ENCODE measurements around the gene MAP3K13.

MAP3K13 gene

GRCh38 chr3:185479373-185479945 lies 116.5 kb downstream of the MAP3K13 start:
- ATAC-seq (ENCODE audit: insufficient read depth, low read depth), result no peak
- Histone ChIP-seq H3K27ac (ENCODE audit: low read length) (no peak overlapping the region), H4K20me1 (ENCODE audit: insufficient read depth, low read length) (no peaks in the 10 kb centered on the region), H3K4me1 (ENCODE audit: insufficient read depth, low read length) (no peaks in the 10 kb centered on the region), H3K79me2 (ENCODE audit: insufficient read depth, low read length) (no peaks in the 10 kb centered on the region), H3K9ac (ENCODE audit: low read depth, low read length) (no peak overlapping the region), H2AFZ (ENCODE audit: low read depth, low read length) (no peak overlapping the region), H3K4me2 (ENCODE audit: insufficient read depth, low read length) (no peak overlapping the region), H3K9me3 (ENCODE audit: insufficient read depth, low read length, severe bottlenecking) (no peaks in the 10 kb centered on the region), H3K27me3 (ENCODE audit: insufficient read depth, low read length, poor library complexity) (no peaks in the 10 kb centered on the region), H3K36me3 (ENCODE audit: insufficient read depth, low read length) (no peaks in the 10 kb centered on the region), H3K4me3 (ENCODE audit: low read depth in 1 of 2, low read length in 2 of 2) (no peak overlapping the region)
- no peak for TF ChIP-seq CTCF (IDR thresholded peaks at IDR 0.05; ENCODE audit: borderline replicate concordance, extremely low read depth, low read length, poor library complexity, severe bottlenecking)
- TF ChIP-seq EZH2 (IDR thresholded peaks at IDR 0.05; ENCODE audit: borderline replicate concordance, low read depth, low read length, severe bottlenecking), result no peak
- DNase-seq, result no peak

DNA sequence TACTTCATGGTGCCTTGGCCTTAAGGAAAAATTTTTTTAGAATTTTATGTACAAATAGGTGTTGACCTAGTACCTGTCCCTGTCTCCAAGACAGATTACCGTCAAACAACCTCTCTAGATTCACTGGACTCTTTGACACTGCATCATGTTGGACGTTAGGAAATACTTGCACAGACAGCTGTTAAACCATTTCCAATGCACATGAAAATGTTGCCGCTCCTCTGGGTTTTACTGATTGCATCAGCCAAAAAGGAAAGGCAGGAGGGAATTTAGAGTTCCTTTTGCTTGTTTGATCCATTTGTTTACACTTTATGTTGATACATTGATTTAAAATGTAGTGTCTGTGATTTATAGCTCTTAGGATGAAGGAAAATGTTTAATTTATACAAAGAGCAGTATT lies 121.4 kb downstream of the MAP3K13 start:
- DNase-seq (no peak), ATAC-seq (ENCODE audit: insufficient read depth, low read depth) (no peak)
- Histone ChIP-seq H3K4me1 (ENCODE audit: insufficient read depth, low read length) (no peaks in the 10 kb centered on the region), H3K4me2 (ENCODE audit: insufficient read depth, low read length) (no peak overlapping the region), H3K79me2 (ENCODE audit: insufficient read depth, low read length) (no peaks in the 10 kb centered on the region), H3K9ac (ENCODE audit: low read depth, low read length) (no peak overlapping the region), H3K27me3 (ENCODE audit: insufficient read depth, low read length, poor library complexity) (no peaks in the 10 kb centered on the region), H3K27ac (ENCODE audit: low read length) (no peak overlapping the region), H4K20me1 (ENCODE audit: insufficient read depth, low read length) (no peaks in the 10 kb centered on the region), H3K9me3 (ENCODE audit: insufficient read depth, low read length, severe bottlenecking) (no peaks in the 10 kb centered on the region), H2AFZ (ENCODE audit: low read depth, low read length) (no peak overlapping the region), H3K36me3 (ENCODE audit: insufficient read depth, low read length) (peaks cover 7% of the 10 kb centered on the region), H3K4me3 (ENCODE audit: low read depth in 1 of 2, low read length in 2 of 2) (no peak overlapping the region)
- TF ChIP-seq CTCF (IDR thresholded peaks at IDR 0.05; ENCODE audit: borderline replicate concordance, extremely low read depth, low read length, poor library complexity, severe bottlenecking), result no peak
- no peak for TF ChIP-seq EZH2 (IDR thresholded peaks at IDR 0.05; ENCODE audit: borderline replicate concordance, low read depth, low read length, severe bottlenecking)

- H3K27ac ChIP-seq (ENCODE audit: low read length), result no peak overlapping the region
- no peaks in the 10 kb centered on the region for H3K4me1 ChIP-seq (ENCODE audit: insufficient read depth, low read length)
- H3K4me2 ChIP-seq (ENCODE audit: insufficient read depth, low read length), result no peak overlapping the region
- no peaks in the 10 kb centered on the region for H3K27me3 ChIP-seq (ENCODE audit: insufficient read depth, low read length, poor library complexity)
- no peak overlapping the region for H3K9ac ChIP-seq (ENCODE audit: low read depth, low read length)
- H3K9me3 ChIP-seq (ENCODE audit: insufficient read depth, low read length, severe bottlenecking), result no peaks in the 10 kb centered on the region
- no peaks in the 10 kb centered on the region for H3K79me2 ChIP-seq (ENCODE audit: insufficient read depth, low read length)
- peaks cover 25% of the 10 kb centered on the region for H3K36me3 ChIP-seq (ENCODE audit: insufficient read depth, low read length)
- TF ChIP-seq EZH2 (IDR thresholded peaks at IDR 0.05; ENCODE audit: borderline replicate concordance, low read depth, low read length, severe bottlenecking) (no peak), CTCF (IDR thresholded peaks at IDR 0.05; ENCODE audit: borderline replicate concordance, extremely low read depth, low read length, poor library complexity, severe bottlenecking) (no peak)
- DNase-seq (no peak), ATAC-seq (ENCODE audit: insufficient read depth, low read depth) (no peak)
- H3K4me3 ChIP-seq (ENCODE audit: low read depth in 1 of 2, low read length in 2 of 2), result no peak overlapping the region
- H4K20me1 ChIP-seq (ENCODE audit: insufficient read depth, low read length), result no peaks in the 10 kb centered on the region
- no peak overlapping the region for H2AFZ ChIP-seq (ENCODE audit: low read depth, low read length)
Measured at GRCh38 chr3:185486394-185486793, 123.5 kb downstream of the MAP3K13 start.

DNA sequence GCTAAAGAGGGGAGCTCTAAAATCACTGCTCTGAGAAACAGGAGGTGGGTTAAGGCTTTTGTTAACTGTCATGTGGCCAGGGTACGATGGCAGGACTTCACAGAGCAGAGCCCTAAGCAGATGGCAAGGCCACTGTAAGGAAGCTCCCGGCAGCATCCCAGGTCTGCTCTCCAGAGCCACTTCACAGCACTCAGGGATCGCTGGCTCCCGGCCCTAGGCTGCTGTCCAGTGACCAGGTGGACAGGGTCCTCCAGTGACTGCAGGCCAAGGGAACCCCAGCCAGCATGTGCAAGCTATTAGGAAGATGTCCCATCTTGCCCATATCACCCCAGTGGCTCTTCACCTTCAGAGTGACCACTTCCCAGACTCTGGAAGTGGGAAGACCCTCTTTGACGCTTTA lies 125.5 kb downstream of the MAP3K13 start:
- H3K4me3 ChIP-seq (ENCODE audit: low read depth in 1 of 2, low read length in 2 of 2), result no peak overlapping the region
- H3K4me1 ChIP-seq (ENCODE audit: insufficient read depth, low read length), result no peaks in the 10 kb centered on the region
- no peak overlapping the region for H3K9ac ChIP-seq (ENCODE audit: low read depth, low read length)
- no peak for ATAC-seq (ENCODE audit: insufficient read depth, low read depth)
- DNase-seq, result no peak
- H3K27me3 ChIP-seq (ENCODE audit: insufficient read depth, low read length, poor library complexity), result no peaks in the 10 kb centered on the region
- TF ChIP-seq CTCF (IDR thresholded peaks at IDR 0.05; ENCODE audit: borderline replicate concordance, extremely low read depth, low read length, poor library complexity, severe bottlenecking), result no peak
- TF ChIP-seq EZH2 (IDR thresholded peaks at IDR 0.05; ENCODE audit: borderline replicate concordance, low read depth, low read length, severe bottlenecking), result no peak
- H4K20me1 ChIP-seq (ENCODE audit: insufficient read depth, low read length), result no peaks in the 10 kb centered on the region
- no peaks in the 10 kb centered on the region for H3K79me2 ChIP-seq (ENCODE audit: insufficient read depth, low read length)
- H3K4me2 ChIP-seq (ENCODE audit: insufficient read depth, low read length), result no peak overlapping the region
- peaks cover 43% of the 10 kb centered on the region for H3K36me3 ChIP-seq (ENCODE audit: insufficient read depth, low read length)
- H3K27ac ChIP-seq (ENCODE audit: low read length), result no peak overlapping the region
- no peak overlapping the region for H2AFZ ChIP-seq (ENCODE audit: low read depth, low read length)
- H3K9me3 ChIP-seq (ENCODE audit: insufficient read depth, low read length, severe bottlenecking), result no peaks in the 10 kb centered on the region

Data from DND-41 (cell line).